HCT116 (cell line): Measurements from ENCODE around the gene RCOR2. TPM values are rescaled to one million over a fixed set of nuclear protein-coding genes. Genes with fewer than 3 reads are reported as not detected.

Source experiments
- ATAC-seq: fragments of 200-7000 bp; cut with Tn5 transposase; 2 replicates; pipeline ENCODE4 v1.9.1; 2020; ENCODE audit warnings: mild to moderate bottlenecking, moderate library complexity
- BruUV-seq: library from RNA; stranded (reverse); fragments of 400-500 nt; replicated peaks from 2 replicates; lab custom pipeline; 2021; lab: Mats Ljungman, UMichigan
- CTCF ChIA-PET: fragments of 300-600 bp; sonication (Branson Sonifier 250); formaldehyde crosslinking; loops from one replicate; lab custom pipeline; 2021; ENCODE audit warnings: antibody characterized with exemption; lab: Charles Lee
- POLR2A ChIA-PET: fragments of 300-600, 350-600 bp; sonication (Branson Sonifier 250); formaldehyde crosslinking; loops from one replicate; lab custom pipeline; 2021; ENCODE audit warnings: antibody characterized with exemption; lab: Charles Lee
- RAD21 ChIA-PET, 2 experiments: fragments of 300-600 bp; sonication (Branson Sonifier 250); formaldehyde crosslinking; loops; one replicate each; lab custom pipeline; 2023; ENCODE audit warnings: low total read pairs in 2 of 2; ENCODE audit not compliant: uncharacterized antibody in 2 of 2, unreplicated experiment in 2 of 2, low non-redundant PET in 1 of 2; lab: Charles Lee
- DNase-seq: peaks from one replicate; pipeline ENCODE4 v3.0.0-alpha.2; 2010; ENCODE audit warnings: low read depth, low spot score
- H2AFZ ChIP-seq: fragments of 200-600 bp; shearing (Covaris generic), sonication (generic); 2 replicates; pipeline ENCODE4 v1.6.1; 2017; ENCODE audit warnings: low read depth, mixed run types, mixed read lengths, antibody characterized with exemption, low read length; ENCODE audit not compliant: poor library complexity, severe bottlenecking
- H3K27ac ChIP-seq: 2 replicates; pipeline ENCODE4 v1.5.1; 2012; ENCODE audit warnings: low read depth, low read length
- H3K27me3 ChIP-seq: fragments of 200-600 bp; sonication (generic); 2 replicates; pipeline ENCODE4 v1.6.1; 2016; ENCODE audit warnings: mixed run types, low read length, mixed read lengths; ENCODE audit not compliant: insufficient read depth
- H3K36me3 ChIP-seq, 2 experiments: fragments of 200-500 bp in 1 of 2; fragments of 200-600 bp in 1 of 2; sonication (Bioruptor generic) in 1 of 2; sonication (generic) in 1 of 2; 2 replicates each; pipeline versions ENCODE4 v1.5.1 to v1.6.1; 2014 to 2016; ENCODE audit warnings: low read length in 2 of 2, inconsistent platforms in 1 of 2, mixed read lengths in 1 of 2, mixed run types in 1 of 2; ENCODE audit not compliant: insufficient read depth in 2 of 2, control insufficient read depth in 1 of 2
- H3K4me1 ChIP-seq, 2 experiments: fragments of 200-600 bp in 1 of 2; sonication (generic) in 1 of 2; 2 replicates each; pipeline versions ENCODE4 v1.5.1 to v1.6.1; 2012 to 2017; ENCODE audit warnings: low read length in 2 of 2, inconsistent platforms in 1 of 2, mild to moderate bottlenecking in 1 of 2, mixed read lengths in 1 of 2, mixed run types in 1 of 2, moderate library complexity in 1 of 2; ENCODE audit not compliant: insufficient read depth in 2 of 2, control insufficient read depth in 1 of 2
- H3K4me2 ChIP-seq: fragments of 200-600 bp; sonication (generic); 2 replicates; pipeline ENCODE4 v1.6.1; 2017; ENCODE audit warnings: mixed run types, low read length, mixed read lengths
- H3K4me3 ChIP-seq, 2 experiments: fragments of 200-600 bp in 1 of 2; sonication (generic) in 1 of 2; replicated peaks in 1 of 2; 2 replicates each; pipeline ENCODE4 v1.5.1; 2011 to 2016; ENCODE audit warnings: low read length in 2 of 2, control low read depth in 1 of 2, low read depth in 1 of 2, mild to moderate bottlenecking in 1 of 2, mixed read lengths in 1 of 2, mixed run types in 1 of 2
- H3K79me2 ChIP-seq: fragments of 200-600 bp; sonication (generic); 2 replicates; pipeline ENCODE4 v1.6.1; 2017; ENCODE audit warnings: mild to moderate bottlenecking, mixed run types, low read length, moderate library complexity, mixed read lengths; ENCODE audit not compliant: insufficient read depth
- H3K9ac ChIP-seq: fragments of 200-600 bp; sonication (generic); 2 replicates; pipeline ENCODE4 v1.6.1; 2016; ENCODE audit warnings: low read length, mixed read lengths
- H3K9me2 ChIP-seq: fragments of 200-600 bp; sonication (generic), shearing (Covaris generic); 2 replicates; pipeline ENCODE4 v1.6.1; 2017; ENCODE audit warnings: mixed run types, mild to moderate bottlenecking, moderate library complexity; ENCODE audit not compliant: insufficient read depth
- H3K9me3 ChIP-seq, 2 experiments: fragments of 200-500 bp in 1 of 2; fragments of 200-600 bp in 1 of 2; sonication (Bioruptor generic) in 1 of 2; sonication (generic) in 1 of 2; 2 replicates each; pipeline ENCODE4 v1.6.1; 2014 to 2017; ENCODE audit warnings: low read length in 2 of 2, mixed read lengths in 2 of 2, inconsistent platforms in 1 of 2, low read depth in 1 of 2, mild to moderate bottlenecking in 1 of 2, mixed run types in 1 of 2, moderate library complexity in 1 of 2; ENCODE audit not compliant: control insufficient read depth in 1 of 2, insufficient read depth in 1 of 2
- H4K20me1 ChIP-seq: fragments of 200-600 bp; sonication (generic), shearing (Covaris generic); 2 replicates; pipeline ENCODE4 v1.6.1; 2017; ENCODE audit warnings: mixed run types, mild to moderate bottlenecking, moderate library complexity; ENCODE audit not compliant: insufficient read depth
- CBX3 ChIP-seq: IDR thresholded peaks from 2 replicates; pipeline ENCODE4 v1.6.1; 2012; ENCODE audit warnings: low read depth
- CTCF ChIP-seq, 3 experiments: fragments of 200-600 bp in 1 of 3; sonication (generic) in 1 of 3; IDR thresholded peaks in 2 of 3; conservative IDR thresholded peaks in 1 of 3; 2 replicates each; pipeline ENCODE4 v1.5.1; 2012 to 2017; ENCODE audit warnings: low read depth in 2 of 3, low read length in 2 of 3, antibody characterized with exemption in 1 of 3, borderline replicate concordance in 1 of 3, control low read depth in 1 of 3, mild to moderate bottlenecking in 1 of 3, mixed read lengths in 1 of 3, mixed run types in 1 of 3, moderate library complexity in 1 of 3; ENCODE audit not compliant: insufficient read depth in 1 of 3
- EGR1 ChIP-seq: IDR thresholded peaks from 2 replicates; pipeline ENCODE4 v1.6.1; 2012; ENCODE audit warnings: low read depth
- EZH2 ChIP-seq: fragments of 200-600 bp; sonication (generic); IDR thresholded peaks from 2 replicates; pipeline ENCODE4 v1.6.1; 2017; ENCODE audit warnings: antibody characterized with exemption, mixed run types
- JUND ChIP-seq: IDR thresholded peaks from 2 replicates; pipeline ENCODE4 v1.6.1; 2012
- MAX ChIP-seq: IDR thresholded peaks from 2 replicates; pipeline ENCODE4 v1.6.1; 2012
- RAD21 ChIP-seq: IDR thresholded peaks from 2 replicates; pipeline ENCODE4 v1.6.1; 2012; ENCODE audit warnings: low read depth, mild to moderate bottlenecking
- SIN3A ChIP-seq: IDR thresholded peaks from 2 replicates; pipeline ENCODE4 v1.6.1; 2012; ENCODE audit warnings: low read depth
- TCF7L2 ChIP-seq: IDR thresholded peaks from 2 replicates; pipeline ENCODE4 v1.7.0; 2011; ENCODE audit warnings: borderline replicate concordance, inconsistent platforms; ENCODE audit not compliant: insufficient read depth, insufficient read length; ENCODE audit errors: extremely low read depth
- ZBTB33 ChIP-seq: IDR thresholded peaks from 2 replicates; pipeline ENCODE4 v1.6.1; 2011; ENCODE audit warnings: mild to moderate bottlenecking, low read length, moderate library complexity; ENCODE audit not compliant: insufficient replicate concordance; ENCODE audit errors: extremely low read depth
- ZFX ChIP-seq: fragments of 450-650 bp; IDR thresholded peaks from 2 replicates; pipeline ENCODE4 v1.6.1; 2017
- ZNF274 ChIP-seq: fragments of 200-500 bp; sonication (Bioruptor generic); IDR thresholded peaks from 2 replicates; pipeline ENCODE4 v1.6.1; 2014; ENCODE audit warnings: mild to moderate bottlenecking, low read depth, low read length, inconsistent platforms
- intact Hi-C: fragments of 100-400 bp; cut with micrococcal nuclease; formaldehyde crosslinking; loops from 2 replicates; pipeline ENCODE4 v1.10.0; 2022
- total RNA-seq: library from RNA; stranded (reverse); gene quantifications from one replicate; pipeline ENCODE4 v1.2.1, GENCODE V29; 2021; ENCODE audit not compliant: unreplicated experiment
- TF ChIP-seq, protein P1 (sequence below): IDR thresholded peaks from 2 replicates; pipeline ENCODE4 v1.6.1; 2012

The RCOR2 gene
- total RNA-seq, 1 experiment from 2014 or later, result 10.8 TPM

GRCh38 chr11:63870351-63871140 is 46.4 kb downstream of the RCOR2 start:
- Histone ChIP-seq H3K27ac (no peak overlapping the region), H3K9me3 (no peaks in the 10 kb centered on the region), H3K4me2 (no peak overlapping the region), H4K20me1 (peaks cover 5% of the 10 kb centered on the region; the same call in 1 of the 2 replicates), H3K79me2 (peaks cover 92% of the 10 kb centered on the region), H3K9ac (no peak overlapping the region), H3K36me3 (peaks cover 0 to 5% of the 10 kb centered on the region in 2 experiments; a peak in 1 of 4 replicates), H3K4me1 (peaks cover 7 to 26% of the 10 kb centered on the region in 2 experiments), H3K27me3 (no peaks in the 10 kb centered on the region), H2AFZ (no peak overlapping the region), H3K4me3 (no peak overlapping the region), H3K9me2 (no peaks in the 10 kb centered on the region)
- DNase-seq (no peak), ATAC-seq (no peak)
- CTCF ChIA-PET, result no interaction called here
- no TSS peak for BruUV-seq
- TF ChIP-seq CBX3, result no peak
- TF ChIP-seq TCF7L2, result no peak
- TF ChIP-seq, protein P1, sequence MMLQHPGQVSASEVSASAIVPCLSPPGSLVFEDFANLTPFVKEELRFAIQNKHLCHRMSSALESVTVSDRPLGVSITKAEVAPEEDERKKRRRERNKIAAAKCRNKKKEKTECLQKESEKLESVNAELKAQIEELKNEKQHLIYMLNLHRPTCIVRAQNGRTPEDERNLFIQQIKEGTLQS, result no peak
- no peak for TF ChIP-seq EZH2
- POLR2A ChIA-PET, result no interaction called here
- intact Hi-C loops, result loop anchor here (5.0 kb wide), 1 partner anchor 33 kb away; the partner anchor contains the start of gene MARK2
- RAD21 ChIA-PET, result no interaction called here

DNA sequence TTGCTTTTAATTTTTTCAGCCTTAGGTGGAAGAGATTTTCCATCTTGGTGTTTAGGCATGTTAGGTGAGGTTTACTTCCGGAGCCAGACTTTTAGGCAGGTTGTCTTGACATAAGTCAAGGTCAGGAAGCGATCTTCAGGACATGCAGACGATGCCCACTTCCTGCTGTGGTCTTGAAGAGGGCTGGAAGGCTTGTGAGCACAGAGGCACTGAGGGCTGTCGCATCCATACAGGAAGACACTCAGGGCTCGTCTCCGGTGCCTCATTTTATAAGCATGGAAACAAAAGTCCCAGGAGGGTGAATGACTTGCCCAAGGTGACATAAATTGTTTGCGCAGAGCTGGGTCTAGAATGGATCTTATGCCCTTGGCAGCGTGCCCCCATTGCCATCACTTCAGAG is 47.3 kb downstream of the RCOR2 start:
- intact Hi-C loops, result loop anchor here (5.0 kb wide), 1 partner anchor 32 kb away; the partner anchor contains the start of gene MARK2
- no peak overlapping the region for H2AFZ ChIP-seq
- no peak for DNase-seq
- no TSS peak for BruUV-seq
- H3K36me3 ChIP-seq, result peaks cover 0 to 5% of the 10 kb centered on the region in 2 experiments; a peak in 1 of 4 replicates
- ChIA-PET CTCF (no interaction called here), POLR2A (no interaction called here), RAD21 (no interaction called here)
- no peak overlapping the region for H3K27ac ChIP-seq
- no peak overlapping the region for H3K4me2 ChIP-seq
- no peak overlapping the region for H3K9ac ChIP-seq
- no peaks in the 10 kb centered on the region for H3K9me3 ChIP-seq
- H3K27me3 ChIP-seq, result no peaks in the 10 kb centered on the region
- H3K4me1 ChIP-seq, result peaks cover 7 to 26% of the 10 kb centered on the region in 2 experiments
- peaks cover 5% of the 10 kb centered on the region; the same call in 1 of the 2 replicates for H4K20me1 ChIP-seq
- peaks cover 93% of the 10 kb centered on the region for H3K79me2 ChIP-seq
- no peak for ATAC-seq
- H3K4me3 ChIP-seq, result no peak overlapping the region
- H3K9me2 ChIP-seq, result no peaks in the 10 kb centered on the region
- TF ChIP-seq ZFX (no peak), EGR1 (no peak), SIN3A (no peak), ZBTB33 (no peak), ZNF274 (no peak), EZH2 (no peak), CBX3 (no peak), JUND (no peak), CTCF (IDR thresholded peaks at IDR 0.05 in 2 of 3, conservative IDR thresholded peaks at IDR 0.05 in 1 of 3; ENCODE audit: borderline replicate concordance in 1 of 3, insufficient read depth in 1 of 3, low read depth in 2 of 3, low read length in 2 of 3) (no peak), MAX (no peak), RAD21 (no peak)
- TF ChIP-seq, protein P1, result no peak
